ENCODE measurements around the gene INTS6L. TPM values are rescaled to one million over a fixed set of nuclear protein-coding genes. Genes with fewer than 3 reads are reported as not detected.

Gene INTS6L
- total and polyA plus RNA-seq, 7 donors, result 0.38 to 1.2 (median 0.81) TPM

DNA sequence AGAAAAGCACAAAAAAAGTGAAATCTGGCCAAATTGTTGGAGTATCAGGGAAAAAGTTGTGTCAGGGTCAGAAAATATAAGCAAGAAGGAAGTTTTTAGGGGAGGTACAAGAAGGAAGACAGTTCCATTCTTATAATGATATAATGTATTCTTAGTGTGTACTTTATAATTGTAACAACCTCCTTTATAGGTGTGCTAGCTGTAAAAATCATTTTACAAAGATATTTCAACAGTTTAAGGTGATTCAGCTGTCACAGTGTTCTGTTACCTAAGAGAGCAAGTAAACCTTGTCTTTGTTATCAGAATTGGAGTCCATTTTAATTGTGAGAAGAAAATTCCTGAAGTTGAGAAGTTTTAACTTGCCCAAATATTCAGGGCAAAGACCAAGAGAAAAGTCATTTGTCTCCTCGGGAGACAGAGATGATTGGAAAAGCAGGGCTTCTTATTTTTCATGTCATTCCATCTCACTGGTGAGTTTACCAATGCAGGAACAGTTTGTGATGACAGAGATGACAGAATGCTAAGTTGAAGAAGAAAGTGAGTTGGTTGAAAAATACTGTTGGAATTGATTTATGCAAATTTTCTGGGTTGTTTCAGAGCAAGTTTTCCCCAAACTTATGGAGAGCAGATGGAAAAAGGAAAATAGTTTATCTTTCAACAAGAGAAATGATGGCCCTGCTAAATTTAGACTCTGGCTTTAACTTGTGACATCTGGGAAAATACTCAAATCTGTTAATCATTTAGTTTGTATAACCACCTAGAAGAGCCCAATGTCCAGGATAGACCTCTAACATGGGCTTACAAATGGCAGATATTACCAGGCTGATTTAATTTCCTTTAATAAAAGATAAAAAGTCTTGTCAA lies 14.8 kb downstream of the INTS6L start:
- Histone ChIP-seq H3K27ac (no peak overlapping the region), H3K4me3 (no peak overlapping the region), H3K9me3 (no peaks in the 10 kb centered on the region), H3K4me1 (no peaks in the 10 kb centered on the region), H3K27me3 (ENCODE audit: insufficient read depth in 3 of 3, low read length in 2 of 3) (no peaks in the 10 kb centered on the region), H3K36me3 (ENCODE audit: insufficient read depth in 1 of 2, low read depth in 1 of 2) (no peaks in the 10 kb centered on the region)
- no peak for ATAC-seq
- TF ChIP-seq, protein P1, sequence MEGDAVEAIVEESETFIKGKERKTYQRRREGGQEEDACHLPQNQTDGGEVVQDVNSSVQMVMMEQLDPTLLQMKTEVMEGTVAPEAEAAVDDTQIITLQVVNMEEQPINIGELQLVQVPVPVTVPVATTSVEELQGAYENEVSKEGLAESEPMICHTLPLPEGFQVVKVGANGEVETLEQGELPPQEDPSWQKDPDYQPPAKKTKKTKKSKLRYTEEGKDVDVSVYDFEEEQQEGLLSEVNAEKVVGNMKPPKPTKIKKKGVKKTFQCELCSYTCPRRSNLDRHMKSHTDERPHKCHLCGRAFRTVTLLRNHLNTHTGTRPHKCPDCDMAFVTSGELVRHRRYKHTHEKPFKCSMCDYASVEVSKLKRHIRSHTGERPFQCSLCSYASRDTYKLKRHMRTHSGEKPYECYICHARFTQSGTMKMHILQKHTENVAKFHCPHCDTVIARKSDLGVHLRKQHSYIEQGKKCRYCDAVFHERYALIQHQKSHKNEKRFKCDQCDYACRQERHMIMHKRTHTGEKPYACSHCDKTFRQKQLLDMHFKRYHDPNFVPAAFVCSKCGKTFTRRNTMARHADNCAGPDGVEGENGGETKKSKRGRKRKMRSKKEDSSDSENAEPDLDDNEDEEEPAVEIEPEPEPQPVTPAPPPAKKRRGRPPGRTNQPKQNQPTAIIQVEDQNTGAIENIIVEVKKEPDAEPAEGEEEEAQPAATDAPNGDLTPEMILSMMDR (IDR thresholded peaks at IDR 0.05), result no peak
- 23 to 41% (median 34%) methylated on average over 1 of the region's 1 CpG for WGBS, 3 donors
- intact Hi-C loops (cut with DNase I), result no loop called here
- DNase-seq, result no peak

DNA sequence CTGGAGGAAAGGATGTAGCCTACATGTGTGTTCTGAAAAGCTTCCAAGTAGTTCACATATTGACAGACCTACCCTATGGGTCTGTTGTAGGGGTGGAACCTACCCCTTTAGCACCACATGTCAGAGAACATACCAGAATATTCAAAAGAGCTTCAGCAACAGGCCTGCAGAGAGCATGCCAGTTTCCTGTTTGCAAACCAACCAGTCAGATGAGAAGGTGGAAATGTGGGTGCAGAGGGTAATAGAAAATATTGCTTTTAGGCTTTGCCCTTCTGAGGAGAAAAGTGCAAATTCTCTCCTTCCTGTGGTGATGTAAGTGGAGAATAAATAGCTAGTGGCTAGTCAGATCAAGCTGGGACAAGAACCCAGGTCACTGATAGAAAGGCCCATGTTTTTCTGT lies 16.4 kb downstream of the INTS6L start:
- no peaks in the 10 kb centered on the region for H3K4me1 ChIP-seq
- ATAC-seq, result no peak
- TF ChIP-seq, protein P1 (IDR thresholded peaks at IDR 0.05), result no peak
- H3K4me3 ChIP-seq, result no peak overlapping the region
- H3K9me3 ChIP-seq, result no peaks in the 10 kb centered on the region
- intact Hi-C loops (cut with DNase I), result no loop called here
- no peak for DNase-seq
- no peaks in the 10 kb centered on the region for H3K27me3 ChIP-seq (ENCODE audit: insufficient read depth in 3 of 3, low read length in 2 of 3)
- no peaks in the 10 kb centered on the region for H3K36me3 ChIP-seq (ENCODE audit: insufficient read depth in 1 of 2, low read depth in 1 of 2)
- H3K27ac ChIP-seq, result no peak overlapping the region

DNA sequence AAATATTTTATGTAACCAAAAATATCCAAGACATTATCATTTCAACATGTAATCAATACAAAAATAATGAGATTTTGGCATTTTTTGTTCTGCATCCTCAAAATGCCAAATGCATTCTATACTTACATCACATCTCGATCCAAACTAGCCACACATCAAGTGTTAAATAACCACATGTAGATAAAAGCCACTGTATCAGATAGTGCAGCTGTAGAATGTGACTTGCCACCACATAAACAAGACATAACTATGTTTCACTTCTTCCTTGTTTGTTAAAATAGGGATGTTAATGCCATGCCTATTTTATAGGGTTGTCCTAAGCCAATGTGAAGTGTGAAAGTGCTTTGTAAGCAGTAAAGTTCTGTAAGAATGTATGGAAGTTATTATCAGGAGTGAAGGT lies 20.9 kb downstream of the INTS6L start:
- 68 to 88% (median 87%) methylated on average over 1 of the region's 1 CpG for WGBS, 3 donors
- Histone ChIP-seq H3K4me3 (no peak overlapping the region), H3K4me1 (no peaks in the 10 kb centered on the region), H3K36me3 (ENCODE audit: insufficient read depth in 1 of 2, low read depth in 1 of 2) (no peaks in the 10 kb centered on the region), H3K9me3 (no peaks in the 10 kb centered on the region), H3K27me3 (ENCODE audit: insufficient read depth in 3 of 3, low read length in 2 of 3) (peaks cover 0 to 3% (median 0%) of the 10 kb centered on the region in 3 donors), H3K27ac (no peak overlapping the region)
- DNase-seq (no peak), ATAC-seq (no peak)
- intact Hi-C loops (cut with DNase I), result no loop called here
- TF ChIP-seq, protein P1 (IDR thresholded peaks at IDR 0.05), result no peak

DNA sequence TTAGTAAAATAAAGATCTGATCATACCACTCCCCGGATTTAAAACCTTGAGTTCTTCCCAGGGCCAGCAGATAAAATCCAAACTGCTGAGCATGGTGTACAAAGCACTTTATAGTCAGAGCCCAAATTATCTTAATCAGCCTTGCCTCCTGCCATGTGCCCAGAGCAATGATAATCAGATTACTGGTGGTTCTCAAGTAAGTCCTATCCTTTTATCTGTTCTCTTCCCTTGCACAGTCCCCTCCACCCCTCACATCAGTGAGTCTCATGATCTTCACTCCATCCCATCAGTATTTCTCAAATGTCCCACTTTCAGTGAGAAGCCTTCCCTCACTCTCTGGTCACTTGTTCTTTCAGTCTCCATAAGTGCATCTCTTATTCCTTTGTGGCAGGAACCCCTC lies 22.7 kb downstream of the INTS6L start:
- H3K36me3 ChIP-seq (ENCODE audit: insufficient read depth in 1 of 2, low read depth in 1 of 2), result no peaks in the 10 kb centered on the region
- ATAC-seq, result no peak
- H3K27ac ChIP-seq, result no peak overlapping the region
- no peak for DNase-seq
- peaks cover 0 to 3% (median 0%) of the 10 kb centered on the region in 3 donors for H3K27me3 ChIP-seq (ENCODE audit: insufficient read depth in 3 of 3, low read length in 2 of 3)
- no peaks in the 10 kb centered on the region for H3K9me3 ChIP-seq
- TF ChIP-seq, protein P1 (IDR thresholded peaks at IDR 0.05), result no peak
- intact Hi-C loops (cut with DNase I), result no loop called here
- no peak overlapping the region for H3K4me3 ChIP-seq
- H3K4me1 ChIP-seq, result no peaks in the 10 kb centered on the region
- WGBS, 3 donors, result 50 to 100% (median 91%) methylated on average over 1 of the region's 1 CpG
